HEK293 (cell line): ENCODE data around the gene POU2F2.
A peak's percentile ranks its signal among the peaks of the same experiment; 100 is the strongest.

Experiments
- CTCF ChIA-PET: fragments of 350-600 bp; formaldehyde crosslinking; extraction: SDS; loops from one replicate; lab custom pipeline; 2021; ENCODE audit warnings: antibody characterized with exemption; lab: Yijun Ruan, JAX
- POLR2A ChIA-PET: fragments of 300-600 bp; formaldehyde crosslinking; extraction: SDS; loops from one replicate; lab custom pipeline; 2020; ENCODE audit warnings: antibody characterized with exemption, inconsistent platforms; lab: Yijun Ruan, JAX
- H3K27ac ChIP-seq: fragments of 200-500 bp; sonication (Bioruptor generic); 2 replicates; pipeline ENCODE4 v1.5.1; 2014; ENCODE audit warnings: low read depth, low read length, control low read depth, inconsistent platforms; ENCODE audit errors: extremely low read depth
- H3K36me3 ChIP-seq, 2 experiments: fragments of 200-500 bp in 1 of 2; sonication (Bioruptor generic) in 1 of 2; 1 replicate in 1 of 2; 2 replicates in 1 of 2; pipeline ENCODE4 v1.5.1; 2014 to 2017; ENCODE audit warnings: inconsistent platforms in 2 of 2, low read length in 2 of 2; ENCODE audit not compliant: control insufficient read depth in 2 of 2, insufficient read depth in 1 of 2
- H3K4me1 ChIP-seq: fragments of 200-500 bp; sonication (Bioruptor generic); 2 replicates; pipeline ENCODE4 v1.5.1; 2014; ENCODE audit warnings: mild to moderate bottlenecking, low read length, inconsistent platforms; ENCODE audit not compliant: control insufficient read depth, insufficient read depth
- H3K4me3 ChIP-seq: 2 replicates; pipeline ENCODE4 v1.5.1; 2011; ENCODE audit warnings: low read depth, mild to moderate bottlenecking, control low read depth, low read length, moderate library complexity
- H3K9me3 ChIP-seq: fragments of 200-500 bp; sonication (Bioruptor generic); 2 replicates; pipeline ENCODE4 v1.5.1; 2014; ENCODE audit warnings: low read depth, low read length, inconsistent platforms; ENCODE audit not compliant: control insufficient read depth, insufficient read depth
- AEBP2 ChIP-seq: fragments of 450-650 bp; formaldehyde crosslinking; IDR thresholded peaks from 2 replicates; pipeline ENCODE4 v1.5.1; 2016; ENCODE audit warnings: missing biosample characterization, missing genetic modification characterization, borderline replicate concordance
- ELK4 ChIP-seq: IDR thresholded peaks from 2 replicates; pipeline ENCODE4 v1.6.1; 2011; ENCODE audit warnings: mild to moderate bottlenecking, low read depth, low read length, borderline replicate concordance
- MEIS1 ChIP-seq: sonication (generic); formaldehyde crosslinking; IDR thresholded peaks from 2 replicates; pipeline ENCODE4 v1.8.1; 2022; ENCODE audit warnings: missing genetic modification reagents, mild to moderate bottlenecking, borderline replicate concordance
- OVOL3 ChIP-seq: fragments of 450-650 bp; formaldehyde crosslinking; IDR thresholded peaks from 2 replicates; pipeline ENCODE4 v1.5.1; 2016; ENCODE audit warnings: missing biosample characterization, missing genetic modification characterization
- PRDM1 ChIP-seq: fragments of 450-650 bp; formaldehyde crosslinking; IDR thresholded peaks from 2 replicates; pipeline ENCODE4; 2016; ENCODE audit warnings: missing biosample characterization, missing genetic modification characterization
- PRDM6 ChIP-seq: fragments of 450-650 bp; formaldehyde crosslinking; IDR thresholded peaks from 2 replicates; pipeline ENCODE4 v1.5.1; 2017; ENCODE audit warnings: missing biosample characterization, missing genetic modification characterization
- WT1 ChIP-seq: fragments of 450-650 bp; formaldehyde crosslinking; IDR thresholded peaks from 2 replicates; pipeline ENCODE4 v1.5.1; 2016; ENCODE audit warnings: missing biosample characterization, missing genetic modification characterization
- ZBTB49 ChIP-seq: fragments of 450-650 bp; formaldehyde crosslinking; IDR thresholded peaks from 2 replicates; pipeline ENCODE4 v1.5.1; 2016; ENCODE audit warnings: missing biosample characterization, missing genetic modification characterization, low read depth
- ZIC2 ChIP-seq: fragments of 450-650 bp; formaldehyde crosslinking; IDR thresholded peaks from 2 replicates; pipeline ENCODE4 v1.5.1; 2016; ENCODE audit warnings: missing biosample characterization, missing genetic modification characterization
- ZNF114 ChIP-seq: fragments of 450-650 bp; formaldehyde crosslinking; IDR thresholded peaks from 2 replicates; pipeline ENCODE4 v1.5.0; 2017; ENCODE audit warnings: missing biosample characterization, missing genetic modification characterization
- ZNF146 ChIP-seq: fragments of 450-650 bp; formaldehyde crosslinking; IDR thresholded peaks from 2 replicates; pipeline ENCODE4 v1.5.1; 2016; ENCODE audit warnings: missing biosample characterization, missing genetic modification characterization
- ZNF16 ChIP-seq: fragments of 450-650 bp; formaldehyde crosslinking; IDR thresholded peaks from 2 replicates; pipeline ENCODE4 v1.5.1; 2016; ENCODE audit warnings: low read depth, missing biosample characterization, missing genetic modification characterization
- ZNF19 ChIP-seq: fragments of 450-650 bp; formaldehyde crosslinking; IDR thresholded peaks from 2 replicates; pipeline ENCODE4; 2016; ENCODE audit warnings: missing biosample characterization, missing genetic modification characterization, low read depth
- ZNF202 ChIP-seq: fragments of 450-650 bp; formaldehyde crosslinking; IDR thresholded peaks from 2 replicates; pipeline ENCODE4 v1.5.1; 2016; ENCODE audit warnings: missing biosample characterization, missing genetic modification characterization, borderline replicate concordance
- ZNF24 ChIP-seq: fragments of 450-650 bp; formaldehyde crosslinking; IDR thresholded peaks from 2 replicates; pipeline ENCODE4 v1.5.1; 2016; ENCODE audit warnings: missing biosample characterization, missing genetic modification characterization
- ZNF292 ChIP-seq: fragments of 450-650 bp; formaldehyde crosslinking; IDR thresholded peaks from 2 replicates; pipeline ENCODE4 v1.5.1; 2016; ENCODE audit warnings: low read depth, missing biosample characterization, missing genetic modification characterization, borderline replicate concordance
- ZNF302 ChIP-seq: fragments of 450-650 bp; formaldehyde crosslinking; IDR thresholded peaks from 2 replicates; pipeline ENCODE4 v1.5.1; 2016; ENCODE audit warnings: missing biosample characterization, missing genetic modification characterization, low read depth
- ZNF350 ChIP-seq: fragments of 450-650 bp; formaldehyde crosslinking; IDR thresholded peaks from 2 replicates; pipeline ENCODE4 v1.5.0; 2017; ENCODE audit warnings: missing biosample characterization, mild to moderate bottlenecking, missing genetic modification characterization
- ZNF513 ChIP-seq: fragments of 450-650 bp; IDR thresholded peaks from 2 replicates; pipeline ENCODE4 v1.5.1; 2018; ENCODE audit warnings: missing biosample characterization, missing genetic modification characterization
- ZNF544 ChIP-seq: fragments of 450-650 bp; formaldehyde crosslinking; IDR thresholded peaks from 2 replicates; pipeline ENCODE4 v1.5.0; 2017; ENCODE audit warnings: missing biosample characterization, missing genetic modification characterization
- ZNF701 ChIP-seq: fragments of 450-650 bp; formaldehyde crosslinking; IDR thresholded peaks from 2 replicates; pipeline ENCODE4 v1.5.1; 2016; ENCODE audit warnings: missing biosample characterization, missing genetic modification characterization
- ZNF768 ChIP-seq: fragments of 450-650 bp; formaldehyde crosslinking; IDR thresholded peaks from 2 replicates; pipeline ENCODE4 v1.5.1; 2018; ENCODE audit warnings: missing biosample characterization, mild to moderate bottlenecking, missing genetic modification characterization
- ZNF791 ChIP-seq: fragments of 450-650 bp; formaldehyde crosslinking; IDR thresholded peaks from 2 replicates; pipeline ENCODE4 v1.5.1; 2016; ENCODE audit warnings: missing biosample characterization, missing genetic modification characterization
- ZSCAN18 ChIP-seq: fragments of 450-650 bp; formaldehyde crosslinking; IDR thresholded peaks from 2 replicates; pipeline ENCODE4 v1.5.1; 2016; ENCODE audit warnings: missing biosample characterization, missing genetic modification characterization

POU2F2 gene

GRCh38 chr19:42134535-42135070, 2.4 kb upstream of the POU2F2 start (continued):
- TF ChIP-seq ELK4, result no peak
- TF ChIP-seq ZNF791 (tag by site-specific recombination), result no peak
- TF ChIP-seq, all 188 proteins: peak for 0

- CTCF ChIA-PET, result interaction anchor here (0.6 to 7.5 kb wide), 48 partner anchors 9 to 573 kb away, joined by 3 to 90 read pairs (median 4); partner anchors contain the start of genes CEACAM1, GSK3A and ZNF526
- no peaks in the 10 kb centered on the region for H3K9me3 ChIP-seq
- POLR2A ChIA-PET, result interaction anchor here (0.6 to 1.0 kb wide), 2 partner anchors 18 to 110 kb away, joined by 3 read pairs; no protein-coding TSS in a partner anchor
- H3K36me3 ChIP-seq, result no peaks in the 10 kb centered on the region
- H3K4me1 ChIP-seq, result no peaks in the 10 kb centered on the region
- H3K27ac ChIP-seq, result no peak overlapping the region
- H3K4me3 ChIP-seq, result no peak overlapping the region
- TF ChIP-seq PRDM6 (tag by site-specific recombination), result no peak
- TF ChIP-seq OVOL3, result no peak
- no peak for TF ChIP-seq AEBP2 (tag by site-specific recombination)
- peak; percentile 44; the same call in 1 of the 2 replicates for TF ChIP-seq WT1 (tag by site-specific recombination)
- no peak for TF ChIP-seq MEIS1 (CRISPR knock-in tag)
- TF ChIP-seq ZNF350 (tag by site-specific recombination), result no peak
- no peak for TF ChIP-seq ZNF146 (tag by site-specific recombination)
- TF ChIP-seq ZNF202 (tag by site-specific recombination), result no peak
- TF ChIP-seq ZNF114 (tag by site-specific recombination), result no peak
- no peak for TF ChIP-seq ZNF292 (tag by site-specific recombination)
- no peak for TF ChIP-seq ZSCAN18 (tag by site-specific recombination)
- no peak for TF ChIP-seq ZIC2 (tag by site-specific recombination)
- no peak for TF ChIP-seq ZNF24 (tag by site-specific recombination)
- TF ChIP-seq ZNF768 (tag by site-specific recombination), result no peak
- TF ChIP-seq ZBTB49 (tag by site-specific recombination), result no peak
- TF ChIP-seq ZNF19 (tag by site-specific recombination), result no peak
- TF ChIP-seq ZNF791 (tag by site-specific recombination), result no peak
- TF ChIP-seq ZNF16 (tag by site-specific recombination), result no peak
- no peak for TF ChIP-seq ZNF513 (tag by site-specific recombination)
- no peak for TF ChIP-seq PRDM1
- no peak for TF ChIP-seq ZNF701
- no peak for TF ChIP-seq ZNF544
- no peak for TF ChIP-seq ZNF302
These were observed 744 bp upstream of the POU2F2 start for GRCh38 chr19:42132851-42133528.
